HG03095 (cell line): ENCODE measurements around the gene ACTG1.

Experiments used
- ATAC-seq: cut with Tn5 transposase; IDR thresholded peaks from one replicate; pipeline ENCODE4 v1.9.1; 2021; ENCODE audit warnings: moderate library complexity; ENCODE audit not compliant: unreplicated experiment

Gene ACTG1

GRCh38 chr17:81499601-81499970, 13.0 kb downstream of the ACTG1 start:
- ATAC-seq = no peak

- ATAC-seq = no peak
Measured at GRCh38 chr17:81498953-81499600, 13.5 kb downstream of the ACTG1 start.

- ATAC-seq = no peak
Measured at GRCh38 chr17:81494626-81495377, 17.8 kb downstream of the ACTG1 start.

- ATAC-seq = no peak
Measured at GRCh38 chr17:81493198-81494038, 19.2 kb downstream of the ACTG1 start.

GRCh38 chr17:81492706-81493105, 19.9 kb downstream of the ACTG1 start:
- no peak for ATAC-seq

GRCh38 chr17:81492202-81492601, 20.4 kb downstream of the ACTG1 start:
- ATAC-seq = no peak

- no peak for ATAC-seq
Measured at GRCh38 chr17:81491761-81492160, 20.8 kb downstream of the ACTG1 start.

GRCh38 chr17:81491181-81491581, 21.4 kb downstream of the ACTG1 start:
- ATAC-seq = no peak

GRCh38 chr17:81489998-81490992, 22.3 kb downstream of the ACTG1 start:
- no peak for ATAC-seq

GRCh38 chr17:81489012-81489997, 23.3 kb downstream of the ACTG1 start:
- no peak for ATAC-seq

GRCh38 chr17:81488276-81488860, 24.2 kb downstream of the ACTG1 start:
- no peak for ATAC-seq

GRCh38 chr17:81487487-81488275, 24.9 kb downstream of the ACTG1 start:
- no peak for ATAC-seq

GRCh38 chr17:81487089-81487486, 25.5 kb downstream of the ACTG1 start:
- no peak for ATAC-seq

- no peak for ATAC-seq
Measured at GRCh38 chr17:81486199-81486810, 26.3 kb downstream of the ACTG1 start.

GRCh38 chr17:81484195-81484979, 28.2 kb downstream of the ACTG1 start:
- peak; percentile 64 for ATAC-seq

- no peak for ATAC-seq
Measured at GRCh38 chr17:81483862-81484194, 28.8 kb downstream of the ACTG1 start.
